ENCODE data around the gene MIOS. TPM values are rescaled to one million over a fixed set of nuclear protein-coding genes. Genes with fewer than 3 reads are reported as not detected.

Gene MIOS
- 32.4 and 40.3 TPM in 2 replicates for total RNA-seq (2012; rRNA removed)
- polyA plus RNA-seq (2012; rRNA removed) = 8.9 and 10.6 TPM in 2 replicates
- polyA plus RNA-seq (2012; cell fraction: cytosol; rRNA removed) = 2.9 and 5.2 TPM in 2 replicates
- 3.5 and 13.1 TPM in 2 replicates for polyA plus RNA-seq (2012; cell fraction: nucleus; rRNA removed; ENCODE audit: low replicate concordance)
- Bru-seq, nascent RNA = percentile 66 among the genes with signal in this experiment
- percentile 51 among the genes with signal in this experiment for BruChase-seq, experiment 1, labeled RNA remaining after a 6-hour chase
- BruChase-seq, experiment 2, labeled RNA remaining after a 2-hour chase = percentile 63 among the genes with signal in this experiment
- long read RNA-seq, transcript MIOS-202 (12 exons, 3,095 nt) = major isoform, 6 of 32 reads
- long read RNA-seq, partial matches to known transcripts = 8 of 32 reads
- long read RNA-seq, other reads (novel, unspliced or antisense) = 13 of 32 reads

- Histone ChIP-seq H3K9me1 (ENCODE audit: insufficient read depth, low read length) (peaks cover 11% of the 10 kb centered on the region; the same call in 1 of the 2 replicates), H3K79me1 (ENCODE audit: low read depth in 1 of 2, low read length in 2 of 2) (peaks cover 17 to 33% of the 10 kb centered on the region in 2 experiments), H4K8ac (ENCODE audit: low read depth in 2 of 2, low read length in 2 of 2) (peak within 1 kb of the TSS; percentile 85 to 96), H4K91ac (ENCODE audit: insufficient read depth, low read depth, low read length) (peak within 1 kb of the TSS; percentile 45; the same call in 1 of the 2 replicates), H2BK120ac (ENCODE audit: low read depth, low read length) (peak within 1 kb of the TSS; percentile 16; the same call in 1 of the 2 replicates), H3K4ac (ENCODE audit: low read depth, low read length) (peak within 1 kb of the TSS; percentile 38), H3K27ac (ENCODE audit: insufficient read depth, low read length) (peak within 1 kb of the TSS; percentile 56), H3K23ac (ENCODE audit: low read depth, low read length) (peak within 1 kb of the TSS; percentile 19), H3K27me3 (ENCODE audit: control insufficient read depth, insufficient read depth, low read length) (no peaks in the 10 kb centered on the region), H2AFZ (replicated peaks; ENCODE audit: low read length, poor library complexity) (peak within 1 kb of the TSS; percentile 93), H2AK9ac (replicated peaks; ENCODE audit: low read depth, low read length, poor library complexity) (peak within 1 kb of the TSS; percentile 83), H3K4me3 (ENCODE audit: insufficient read depth, low read depth, low read length) (peak within 1 kb of the TSS; percentile 95), H3K56ac (ENCODE audit: extremely low read depth, insufficient read depth, low read length) (peak within 1 kb of the TSS; percentile 59), H3K4me2 (ENCODE audit: low read depth, low read length) (peak within 1 kb of the TSS; percentile 99), H2BK5ac (ENCODE audit: low read depth, low read length, poor library complexity, severe bottlenecking) (peak within 1 kb of the TSS; percentile 47), H4K5ac (ENCODE audit: low read depth, low read length) (peak within 1 kb of the TSS; percentile 83), H2BK20ac (ENCODE audit: low read depth, low read length) (no peak within 1 kb of the TSS), H2BK15ac (ENCODE audit: low read depth, low read length) (peak within 1 kb of the TSS; percentile 37; the same call in 1 of the 3 replicates), H2AK5ac (ENCODE audit: low read depth, low read length) (peak within 1 kb of the TSS; percentile 22; the same call in 1 of the 2 replicates), H3K14ac (replicated peaks; ENCODE audit: low read depth, low read length) (peak within 1 kb of the TSS; percentile 11), H3K36me3 (ENCODE audit: control insufficient read depth, insufficient read depth, low read length) (no peaks in the 10 kb centered on the region; the same call in 1 of the 2 replicates), H3K4me1 (ENCODE audit: control insufficient read depth, insufficient read depth, low read length) (peaks cover 4% of the 10 kb centered on the region), H3K9ac (ENCODE audit: low read depth, low read length) (peak within 1 kb of the TSS; percentile 93), H3K9me3 (ENCODE audit: control insufficient read depth, insufficient read depth, low read length) (no peaks in the 10 kb centered on the region), H4K20me1 (ENCODE audit: insufficient read depth, low read length) (no peaks in the 10 kb centered on the region), H3K18ac (ENCODE audit: low read depth, low read length) (peak within 1 kb of the TSS; percentile 25; the same call in 1 of the 2 replicates)
- intact Hi-C loops (cut with micrococcal nuclease) (no loop called here), in situ Hi-C loops (cut with MboI; ENCODE audit: low sequenced_read_pairs) (no loop called here), dilution Hi-C loops (cut with HindIII; ENCODE audit: low sequenced_read_pairs, unreplicated experiment) (no loop called here)
- ChIA-PET POLR2A (ENCODE audit: unreplicated experiment) (interaction anchor here (0.6 kb wide), 1 partner anchor 192 kb away, joined by 4 read pairs; no protein-coding TSS in a partner anchor), CTCF (interaction anchor here (0.6 kb wide), 1 partner anchor 33 kb away, joined by 5 read pairs; no protein-coding TSS in a partner anchor)
- DNase-seq = peak; percentile 67
- 1% methylated on average over 22 of the region's 96 CpGs; no CpG with 5 or more reads in 1 of the 2 experiments for WGBS, 2 experiments (ENCODE audit: extremely low coverage in 2 of 2, insufficient read length in 1 of 2)
- peak; percentile 94 for ATAC-seq (ENCODE audit: low read depth)
- BruUV-seq (replicated peaks) = no TSS peak
- peak; percentile 86 for TF ChIP-seq BHLHE40 (IDR thresholded peaks at IDR 0.05; ENCODE audit: low read depth, low read length)
- no peak for TF ChIP-seq ELK1 (IDR thresholded peaks at IDR 0.05; ENCODE audit: borderline replicate concordance, low read depth, low read length)
- TF ChIP-seq RCOR1 (IDR thresholded peaks at IDR 0.05; ENCODE audit: insufficient replicate concordance, low read length) = no peak
- TF ChIP-seq RFX5 (IDR thresholded peaks at IDR 0.05; ENCODE audit: low read depth, low read length) = no peak
- no peak for TF ChIP-seq SMC3 (IDR thresholded peaks at IDR 0.05; ENCODE audit: low read depth, low read length)
- TF ChIP-seq NFE2L2 (IDR thresholded peaks at IDR 0.05; ENCODE audit: low read depth, low read length) = no peak
- TF ChIP-seq CEBPB (IDR thresholded peaks at IDR 0.05; ENCODE audit: low read depth, low read length) = no peak
- TF ChIP-seq, protein P1, sequence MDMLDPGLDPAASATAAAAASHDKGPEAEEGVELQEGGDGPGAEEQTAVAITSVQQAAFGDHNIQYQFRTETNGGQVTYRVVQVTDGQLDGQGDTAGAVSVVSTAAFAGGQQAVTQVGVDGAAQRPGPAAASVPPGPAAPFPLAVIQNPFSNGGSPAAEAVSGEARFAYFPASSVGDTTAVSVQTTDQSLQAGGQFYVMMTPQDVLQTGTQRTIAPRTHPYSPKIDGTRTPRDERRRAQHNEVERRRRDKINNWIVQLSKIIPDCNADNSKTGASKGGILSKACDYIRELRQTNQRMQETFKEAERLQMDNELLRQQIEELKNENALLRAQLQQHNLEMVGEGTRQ (IDR thresholded peaks at IDR 0.05; ENCODE audit: low read depth, low read length) = peak; percentile 3; the same call in 1 of the 2 replicates
- TF ChIP-seq MXI1 (IDR thresholded peaks at IDR 0.05; ENCODE audit: borderline replicate concordance, low read depth, low read length) = 0 out of 2 replicates have a peak, but pooled peaks have one; percentile 20
- TF ChIP-seq POLR2A (IDR thresholded peaks at IDR 0.05; ENCODE audit: low read depth, low read length) = peak; percentile 86
- no peak for TF ChIP-seq RAD21 (IDR thresholded peaks at IDR 0.05; ENCODE audit: low read length)
- TF ChIP-seq CHD1 (IDR thresholded peaks at IDR 0.05; ENCODE audit: low read depth, low read length) = no peak
- TF ChIP-seq MAZ (IDR thresholded peaks at IDR 0.05; ENCODE audit: borderline replicate concordance, low read depth, low read length) = peak; percentile 82; the same call in 1 of the 2 replicates
Observed at GRCh38 chr7:7566651-7567611, at the start of gene MIOS. MIOS (plus strand) TSS chr7:7566884; CDS start chr7:7572476, 5,592 bp downstream.
